ENCODE results near the gene CSMD2. TPM values are rescaled to one million over a fixed set of nuclear protein-coding genes. Genes with fewer than 3 reads are reported as not detected.

Gene CSMD2
- total and polyA plus RNA-seq, 7 experiments from 2014 or later = 0.02 TPM; not detected in 6

DNA sequence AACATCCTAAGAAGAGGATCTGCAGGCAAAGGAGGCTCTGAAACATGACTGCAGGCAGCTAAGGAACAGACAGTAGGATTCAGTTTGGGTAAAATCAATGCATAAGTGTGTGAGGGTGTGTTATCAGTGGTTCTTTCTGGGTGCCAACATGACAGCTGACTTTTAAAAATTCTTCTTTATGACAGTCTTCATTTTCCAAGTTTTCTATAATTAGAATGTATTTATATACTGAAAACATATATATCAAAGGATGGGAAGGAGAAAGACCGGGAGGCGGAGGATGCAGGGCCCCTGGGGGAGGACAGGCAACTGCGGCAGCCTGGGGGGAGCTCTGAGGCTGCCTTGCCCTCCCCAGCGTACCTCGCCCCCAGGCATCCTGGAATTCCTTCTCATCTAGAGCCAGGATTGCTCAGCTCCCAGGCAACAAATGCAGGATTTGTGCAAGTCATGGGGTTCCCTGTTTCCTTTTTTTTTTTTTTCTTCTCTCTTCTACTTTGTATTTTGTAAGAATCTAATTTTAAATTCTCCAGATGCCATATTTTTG lies 104.8 kb downstream of the CSMD2 start:
- POLR2A ChIA-PET = no interaction called here
- Histone ChIP-seq H3K4me3 (ENCODE audit: low read length) (no peak overlapping the region), H3K27ac (ENCODE audit: low read depth, low read length) (no peak overlapping the region), H3K27me3 (ENCODE audit: control insufficient read depth in 2 of 2, insufficient read depth in 2 of 2, low read length in 2 of 2) (no peaks in the 10 kb centered on the region), H3K36me3 (ENCODE audit: control insufficient read depth in 2 of 3, insufficient read depth in 3 of 3, low read length in 3 of 3) (no peaks in the 10 kb centered on the region), H3K4me1 (ENCODE audit: control insufficient read depth in 2 of 2, insufficient read depth in 2 of 2, low read length in 2 of 2) (no peaks in the 10 kb centered on the region), H3K9me3 (ENCODE audit: control insufficient read depth in 2 of 3, low read length in 3 of 3) (no peaks in the 10 kb centered on the region)
- Mint-ChIP-seq H3K4me1 (peaks cover 0 to 5% (median 0%) of the 10 kb centered on the region in 7 donors), H3K4me3 (no peak overlapping the region), H3K9me3 (peaks cover 0 to 7% (median 0%) of the 10 kb centered on the region in 11 donors), H3K27me3 (peaks cover 0 to 49% (median 26%) of the 10 kb centered on the region in 5 donors), H3K27ac (no peak overlapping the region), H3K36me3 (no peaks in the 10 kb centered on the region)
- CTCF ChIA-PET = no interaction called here
- ATAC-seq = no peak
- DNase-seq = no peak
- intact Hi-C loops (cut with micrococcal nuclease) = no loop called here

DNA sequence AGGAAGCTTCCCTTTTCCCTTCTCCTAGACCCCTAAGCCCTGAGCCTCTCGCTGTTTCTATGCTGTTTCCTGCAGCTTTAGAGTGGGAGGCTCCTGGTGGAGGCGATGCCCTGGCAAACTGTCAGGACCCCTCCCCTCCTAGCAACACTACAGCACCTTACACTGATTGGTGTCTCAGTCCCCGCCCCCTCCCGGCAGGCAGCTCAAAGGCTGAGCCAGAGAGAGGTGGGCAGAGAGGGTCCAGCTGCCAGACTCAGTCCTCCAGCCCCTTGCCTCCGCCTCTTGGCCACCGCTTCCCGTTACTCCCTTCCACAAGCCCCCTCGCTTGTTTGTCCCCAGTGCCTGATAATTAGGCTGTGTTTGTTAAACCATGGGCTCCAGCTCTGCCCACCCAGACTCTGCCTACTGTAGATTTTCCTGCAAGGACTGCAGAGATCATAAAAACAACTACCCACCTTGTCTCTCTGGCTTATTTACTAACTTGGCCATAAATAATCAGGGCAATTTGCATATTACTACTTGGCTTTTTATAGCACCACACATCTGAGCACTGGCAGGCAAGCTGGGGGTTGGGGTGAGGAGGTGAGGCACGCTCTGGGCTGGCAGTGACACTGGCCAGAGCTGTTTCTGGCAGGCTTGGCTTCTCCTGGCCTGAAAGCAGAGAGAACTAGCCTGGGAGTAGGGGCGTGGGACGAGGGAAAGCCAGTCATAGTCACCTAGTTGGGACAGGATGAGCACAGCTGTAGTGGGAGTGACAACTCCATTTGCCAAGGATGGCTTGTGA lies 107.5 kb downstream of the CSMD2 start:
- ATAC-seq = no peak
- no peaks in the 10 kb centered on the region for H3K36me3 ChIP-seq (ENCODE audit: control insufficient read depth in 2 of 3, insufficient read depth in 3 of 3, low read length in 3 of 3)
- no peaks in the 10 kb centered on the region for H3K4me1 ChIP-seq (ENCODE audit: control insufficient read depth in 2 of 2, insufficient read depth in 2 of 2, low read length in 2 of 2)
- peaks cover 0 to 4% (median 0%) of the 10 kb centered on the region in 11 donors for H3K9me3 Mint-ChIP-seq
- no peak overlapping the region for H3K27ac ChIP-seq (ENCODE audit: low read depth, low read length)
- CTCF ChIA-PET = no interaction called here
- intact Hi-C loops (cut with micrococcal nuclease) = no loop called here
- POLR2A ChIA-PET = no interaction called here
- no peak overlapping the region for H3K4me3 Mint-ChIP-seq
- peaks cover 0 to 4% (median 0%) of the 10 kb centered on the region in 5 donors for H3K36me3 Mint-ChIP-seq
- peaks cover 0 to 5% (median 0%) of the 10 kb centered on the region in 7 donors for H3K4me1 Mint-ChIP-seq
- H3K9me3 ChIP-seq (ENCODE audit: control insufficient read depth in 2 of 3, low read length in 3 of 3) = no peaks in the 10 kb centered on the region
- H3K27me3 Mint-ChIP-seq = peaks cover 0 to 52% (median 25%) of the 10 kb centered on the region in 5 donors
- no peak overlapping the region for H3K27ac Mint-ChIP-seq
- no peak for DNase-seq
- no peaks in the 10 kb centered on the region for H3K27me3 ChIP-seq (ENCODE audit: control insufficient read depth in 2 of 2, insufficient read depth in 2 of 2, low read length in 2 of 2)
- no peak overlapping the region for H3K4me3 ChIP-seq (ENCODE audit: low read length)

DNA sequence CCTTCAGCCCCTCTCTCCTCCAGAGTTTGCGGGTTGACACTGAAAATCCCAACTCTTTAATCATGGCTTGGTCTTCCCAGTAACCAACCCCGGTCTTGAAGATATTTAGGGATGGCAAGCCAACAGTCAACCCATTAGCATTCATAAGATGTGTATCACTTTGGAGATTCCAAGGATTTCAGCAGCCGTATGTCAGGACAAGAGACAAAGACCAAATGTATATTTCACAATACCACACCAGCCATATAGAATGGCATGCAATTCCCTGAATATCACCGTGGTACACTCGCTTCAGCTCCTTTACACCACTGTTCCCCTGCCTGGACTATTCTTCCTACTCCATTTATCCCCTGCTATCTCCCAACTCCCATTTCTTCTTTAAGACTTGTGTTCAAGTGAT lies 109.2 kb downstream of the CSMD2 start:
- no peaks in the 10 kb centered on the region for H3K36me3 ChIP-seq (ENCODE audit: control insufficient read depth in 2 of 3, insufficient read depth in 3 of 3, low read length in 3 of 3)
- H3K4me3 ChIP-seq (ENCODE audit: low read length) = no peak overlapping the region
- Mint-ChIP-seq H3K4me3 (no peak overlapping the region), H3K27me3 (peaks cover 0 to 46% (median 31%) of the 10 kb centered on the region in 5 donors), H3K36me3 (peaks cover 0 to 4% (median 0%) of the 10 kb centered on the region in 5 donors), H3K27ac (no peak overlapping the region), H3K4me1 (peaks cover 0 to 5% (median 0%) of the 10 kb centered on the region in 7 donors), H3K9me3 (peaks cover 0 to 4% (median 0%) of the 10 kb centered on the region in 11 donors)
- no peaks in the 10 kb centered on the region for H3K27me3 ChIP-seq (ENCODE audit: control insufficient read depth in 2 of 2, insufficient read depth in 2 of 2, low read length in 2 of 2)
- no peak overlapping the region for H3K27ac ChIP-seq (ENCODE audit: low read depth, low read length)
- no peaks in the 10 kb centered on the region for H3K4me1 ChIP-seq (ENCODE audit: control insufficient read depth in 2 of 2, insufficient read depth in 2 of 2, low read length in 2 of 2)
- no peak for DNase-seq
- ChIA-PET POLR2A (no interaction called here), CTCF (no interaction called here)
- ATAC-seq = no peak
- intact Hi-C loops (cut with micrococcal nuclease) = no loop called here
- H3K9me3 ChIP-seq (ENCODE audit: control insufficient read depth in 2 of 3, low read length in 3 of 3) = no peaks in the 10 kb centered on the region

DNA sequence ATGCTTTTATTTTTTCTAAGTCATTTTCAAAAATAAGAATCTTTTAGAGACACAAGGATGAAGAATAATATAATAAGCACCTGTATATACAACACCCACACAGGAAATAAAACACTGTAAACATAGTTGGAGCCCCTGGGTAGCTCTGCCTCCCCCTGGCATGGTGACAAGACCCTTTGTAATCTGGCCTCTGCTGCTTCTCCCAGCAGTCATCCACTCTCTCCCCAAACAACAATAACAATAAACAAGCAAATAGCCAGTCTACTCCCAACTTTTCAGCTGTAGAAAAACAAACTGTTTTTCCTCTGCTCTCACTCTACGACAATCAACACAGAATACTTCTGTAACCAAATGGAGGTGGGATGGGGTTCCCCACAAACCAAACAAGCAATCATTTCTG lies 110.1 kb downstream of the CSMD2 start:
- peaks cover 0 to 4% (median 0%) of the 10 kb centered on the region in 3 experiments for H3K9me3 ChIP-seq (ENCODE audit: control insufficient read depth in 2 of 3, low read length in 3 of 3)
- CTCF ChIA-PET = no interaction called here
- intact Hi-C loops (cut with micrococcal nuclease) = no loop called here
- H3K36me3 ChIP-seq (ENCODE audit: control insufficient read depth in 2 of 3, insufficient read depth in 3 of 3, low read length in 3 of 3) = no peaks in the 10 kb centered on the region
- peak overlapping the region in 1 of 9 donors; percentile 32 for H3K27ac Mint-ChIP-seq
- no peak overlapping the region for H3K27ac ChIP-seq (ENCODE audit: low read depth, low read length)
- POLR2A ChIA-PET = no interaction called here
- H3K4me3 Mint-ChIP-seq = no peak overlapping the region
- no peaks in the 10 kb centered on the region for H3K27me3 ChIP-seq (ENCODE audit: control insufficient read depth in 2 of 2, insufficient read depth in 2 of 2, low read length in 2 of 2)
- H3K27me3 Mint-ChIP-seq = peaks cover 0 to 40% (median 28%) of the 10 kb centered on the region in 5 donors
- peaks cover 0 to 5% (median 0%) of the 10 kb centered on the region in 7 donors for H3K4me1 Mint-ChIP-seq
- no peak for ATAC-seq
- peaks cover 0 to 4% (median 0%) of the 10 kb centered on the region in 5 donors for H3K36me3 Mint-ChIP-seq
- H3K4me3 ChIP-seq (ENCODE audit: low read length) = no peak overlapping the region
- DNase-seq = no peak
- no peaks in the 10 kb centered on the region for H3K4me1 ChIP-seq (ENCODE audit: control insufficient read depth in 2 of 2, insufficient read depth in 2 of 2, low read length in 2 of 2)
- peaks cover 0 to 4% (median 0%) of the 10 kb centered on the region in 11 donors for H3K9me3 Mint-ChIP-seq

DNA sequence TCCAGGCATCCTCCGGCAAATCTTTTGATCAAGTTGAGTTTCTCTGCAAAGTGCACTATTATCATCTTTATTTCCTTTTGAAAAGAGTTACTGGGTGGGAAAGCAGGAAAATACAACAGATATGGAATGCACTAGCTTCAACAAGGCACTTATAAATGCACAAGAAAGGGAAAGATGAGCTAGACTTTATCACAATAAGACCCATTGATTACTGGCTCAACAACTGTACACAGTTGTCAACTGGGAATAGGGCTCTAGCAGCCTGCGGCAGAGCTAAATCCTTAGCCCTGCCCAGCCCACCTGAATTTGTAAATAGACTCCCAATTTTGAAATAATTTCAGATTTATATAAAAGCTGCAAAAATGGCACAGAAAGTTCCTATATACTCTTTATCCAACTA lies 111.4 kb downstream of the CSMD2 start:
- CTCF ChIA-PET = no interaction called here
- peaks cover 0 to 34% (median 18%) of the 10 kb centered on the region in 5 donors for H3K27me3 Mint-ChIP-seq

DNA sequence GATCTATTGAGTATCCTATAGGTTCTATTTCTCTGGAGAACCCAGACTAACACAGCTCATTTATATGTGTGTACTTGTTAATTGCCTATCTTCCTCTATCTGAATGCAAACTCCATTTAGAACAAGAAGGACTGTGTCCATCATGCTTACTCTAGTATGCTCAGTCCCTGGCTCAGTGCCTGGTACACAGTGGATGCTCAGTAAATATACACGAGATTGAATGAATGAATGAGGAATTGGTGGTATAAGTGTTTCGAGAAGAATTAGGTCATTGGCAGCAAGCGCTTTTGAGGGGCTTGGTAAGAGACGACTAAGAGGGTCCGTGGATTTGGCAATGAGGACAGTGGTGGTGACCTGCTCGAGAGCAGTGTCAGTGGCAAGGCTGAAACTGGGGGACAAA lies 112.5 kb downstream of the CSMD2 start:
- no peak overlapping the region for H3K27ac ChIP-seq (ENCODE audit: low read depth, low read length)
- ChIA-PET POLR2A (no interaction called here), CTCF (no interaction called here)
- Mint-ChIP-seq H3K27me3 (peaks cover 0 to 26% (median 12%) of the 10 kb centered on the region in 5 donors), H3K4me3 (no peak overlapping the region), H3K36me3 (peaks cover 0 to 4% (median 0%) of the 10 kb centered on the region in 5 donors), H3K27ac (no peak overlapping the region), H3K4me1 (peaks cover 0 to 5% (median 0%) of the 10 kb centered on the region in 7 donors), H3K9me3 (peaks cover 0 to 8% (median 0%) of the 10 kb centered on the region in 11 donors)
- peaks cover 0 to 4% (median 0%) of the 10 kb centered on the region in 3 experiments for H3K9me3 ChIP-seq (ENCODE audit: control insufficient read depth in 2 of 3, low read length in 3 of 3)
- ATAC-seq (no peak), DNase-seq (no peak)
- H3K36me3 ChIP-seq (ENCODE audit: control insufficient read depth in 2 of 3, insufficient read depth in 3 of 3, low read length in 3 of 3) = no peaks in the 10 kb centered on the region
- no peak overlapping the region for H3K4me3 ChIP-seq (ENCODE audit: low read length)
- no peaks in the 10 kb centered on the region for H3K4me1 ChIP-seq (ENCODE audit: control insufficient read depth in 2 of 2, insufficient read depth in 2 of 2, low read length in 2 of 2)
- no peaks in the 10 kb centered on the region for H3K27me3 ChIP-seq (ENCODE audit: control insufficient read depth in 2 of 2, insufficient read depth in 2 of 2, low read length in 2 of 2)
- intact Hi-C loops (cut with micrococcal nuclease) = no loop called here

More for the DNA sequence above, 111.4 kb downstream of the CSMD2 start:
- Mint-ChIP-seq H3K9me3 (peaks cover 0 to 8% (median 0%) of the 10 kb centered on the region in 11 donors), H3K27ac (no peak overlapping the region), H3K36me3 (peaks cover 0 to 4% (median 0%) of the 10 kb centered on the region in 5 donors), H3K4me1 (peaks cover 0 to 5% (median 0%) of the 10 kb centered on the region in 7 donors), H3K4me3 (no peak overlapping the region)
- POLR2A ChIA-PET = no interaction called here
- peaks cover 0 to 4% (median 0%) of the 10 kb centered on the region in 3 experiments for H3K9me3 ChIP-seq (ENCODE audit: control insufficient read depth in 2 of 3, low read length in 3 of 3)
- ATAC-seq (no peak), DNase-seq (no peak)
- no peaks in the 10 kb centered on the region for H3K4me1 ChIP-seq (ENCODE audit: control insufficient read depth in 2 of 2, insufficient read depth in 2 of 2, low read length in 2 of 2)
- intact Hi-C loops (cut with micrococcal nuclease) = no loop called here
- no peaks in the 10 kb centered on the region for H3K36me3 ChIP-seq (ENCODE audit: control insufficient read depth in 2 of 3, insufficient read depth in 3 of 3, low read length in 3 of 3)
- no peak overlapping the region for H3K27ac ChIP-seq (ENCODE audit: low read depth, low read length)
- H3K4me3 ChIP-seq (ENCODE audit: low read length) = no peak overlapping the region
- H3K27me3 ChIP-seq (ENCODE audit: control insufficient read depth in 2 of 2, insufficient read depth in 2 of 2, low read length in 2 of 2) = no peaks in the 10 kb centered on the region
